ENCODE results near the gene HUS1B.

HUS1B gene

DNA sequence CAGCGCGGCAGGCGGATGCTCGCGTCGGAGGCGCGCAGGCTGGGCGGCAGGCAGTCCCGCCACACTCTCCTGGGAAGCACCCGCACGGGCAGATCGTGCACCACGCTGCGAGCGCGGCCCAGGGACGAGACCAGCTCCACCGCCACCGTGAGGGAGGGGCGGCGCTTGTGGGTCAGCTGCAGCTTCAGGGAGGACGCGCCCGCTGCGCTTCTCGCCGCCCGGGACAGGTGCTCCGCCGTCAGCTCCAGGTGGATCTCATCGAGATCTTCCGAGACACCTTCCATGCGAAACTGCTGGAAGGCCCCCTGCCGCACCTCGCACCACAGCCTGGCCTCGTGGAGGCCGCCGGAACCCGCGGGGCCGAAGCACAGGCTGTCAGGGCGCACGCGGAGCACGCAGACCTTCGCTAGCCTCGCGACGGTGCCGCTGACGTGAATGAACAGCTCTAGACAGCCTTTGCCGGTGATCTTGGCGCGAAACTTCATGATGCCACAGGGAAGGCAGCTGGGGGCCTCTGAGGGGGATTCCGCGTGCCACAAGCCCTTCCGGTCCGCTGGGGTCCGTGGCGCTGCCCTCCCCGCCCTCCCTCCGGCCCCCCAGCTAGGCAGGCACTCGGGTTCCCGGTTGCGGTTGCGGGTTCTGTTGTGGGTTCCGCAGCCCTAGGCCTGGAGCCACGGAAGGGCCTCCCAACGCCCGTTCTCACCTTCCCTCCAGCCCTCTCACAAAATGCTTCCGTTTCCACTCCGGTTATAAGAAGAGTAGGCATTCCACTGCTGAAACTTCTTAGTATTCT, at the start of gene HUS1B:
TSS of gene HUS1B (minus strand) at position 641 of the 793 bp plus-strand sequence. CDS start at position 485, 156 bp downstream.
- DNase-seq (ENCODE audit: extremely low read depth, low read depth): no peak
- TF ChIP-seq, protein P1, sequence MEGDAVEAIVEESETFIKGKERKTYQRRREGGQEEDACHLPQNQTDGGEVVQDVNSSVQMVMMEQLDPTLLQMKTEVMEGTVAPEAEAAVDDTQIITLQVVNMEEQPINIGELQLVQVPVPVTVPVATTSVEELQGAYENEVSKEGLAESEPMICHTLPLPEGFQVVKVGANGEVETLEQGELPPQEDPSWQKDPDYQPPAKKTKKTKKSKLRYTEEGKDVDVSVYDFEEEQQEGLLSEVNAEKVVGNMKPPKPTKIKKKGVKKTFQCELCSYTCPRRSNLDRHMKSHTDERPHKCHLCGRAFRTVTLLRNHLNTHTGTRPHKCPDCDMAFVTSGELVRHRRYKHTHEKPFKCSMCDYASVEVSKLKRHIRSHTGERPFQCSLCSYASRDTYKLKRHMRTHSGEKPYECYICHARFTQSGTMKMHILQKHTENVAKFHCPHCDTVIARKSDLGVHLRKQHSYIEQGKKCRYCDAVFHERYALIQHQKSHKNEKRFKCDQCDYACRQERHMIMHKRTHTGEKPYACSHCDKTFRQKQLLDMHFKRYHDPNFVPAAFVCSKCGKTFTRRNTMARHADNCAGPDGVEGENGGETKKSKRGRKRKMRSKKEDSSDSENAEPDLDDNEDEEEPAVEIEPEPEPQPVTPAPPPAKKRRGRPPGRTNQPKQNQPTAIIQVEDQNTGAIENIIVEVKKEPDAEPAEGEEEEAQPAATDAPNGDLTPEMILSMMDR (IDR thresholded peaks at IDR 0.05; ENCODE audit: low read depth, low read length): no peak

DNA sequence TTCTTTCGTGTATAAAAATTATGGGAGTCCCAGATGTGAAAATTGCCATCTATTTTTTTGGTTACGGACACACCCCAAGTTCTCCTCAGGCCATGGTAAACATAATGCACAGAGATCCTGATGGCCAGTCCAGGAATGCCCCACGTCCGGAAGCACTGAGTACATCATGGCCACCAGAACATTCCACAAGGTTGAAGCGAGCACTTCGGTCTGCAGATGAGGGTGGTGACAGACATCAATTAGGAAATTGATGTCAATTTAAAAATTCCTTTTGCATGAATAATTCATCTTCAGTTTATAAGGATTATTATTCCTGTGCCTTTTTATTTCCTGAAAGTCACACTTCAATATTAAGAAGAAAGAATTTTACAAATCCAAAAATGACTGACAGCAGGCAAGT, 49.2 kb upstream of the HUS1B start:
- TF ChIP-seq, protein P1 (IDR thresholded peaks at IDR 0.05; ENCODE audit: low read depth, low read length): no peak

DNA sequence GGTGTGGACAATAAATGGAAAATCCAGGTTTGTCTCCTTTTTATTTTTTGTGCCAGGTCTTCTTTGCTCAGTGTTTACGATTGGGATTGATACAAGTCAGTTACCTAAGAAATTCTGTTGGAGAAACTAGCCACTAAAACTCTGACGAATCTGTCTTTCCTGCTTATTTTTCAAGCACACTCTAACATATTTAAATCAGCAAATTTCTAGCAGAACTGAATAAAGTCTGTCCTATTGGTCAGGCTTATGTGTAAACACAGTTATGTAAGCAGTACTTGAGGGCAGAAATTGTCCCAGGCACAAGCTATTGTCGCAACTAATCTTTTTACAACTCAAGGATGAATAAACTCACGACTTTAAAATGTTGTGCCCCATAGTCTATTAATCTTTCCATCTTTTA, 48.1 kb upstream of the HUS1B start:
- TF ChIP-seq, protein P1 (IDR thresholded peaks at IDR 0.05; ENCODE audit: low read depth, low read length): no peak
- DNase-seq (ENCODE audit: extremely low read depth, low read depth): no peak

More for the DNA sequence above, 49.2 kb upstream of the HUS1B start:
- DNase-seq (ENCODE audit: extremely low read depth, low read depth): no peak

DNA sequence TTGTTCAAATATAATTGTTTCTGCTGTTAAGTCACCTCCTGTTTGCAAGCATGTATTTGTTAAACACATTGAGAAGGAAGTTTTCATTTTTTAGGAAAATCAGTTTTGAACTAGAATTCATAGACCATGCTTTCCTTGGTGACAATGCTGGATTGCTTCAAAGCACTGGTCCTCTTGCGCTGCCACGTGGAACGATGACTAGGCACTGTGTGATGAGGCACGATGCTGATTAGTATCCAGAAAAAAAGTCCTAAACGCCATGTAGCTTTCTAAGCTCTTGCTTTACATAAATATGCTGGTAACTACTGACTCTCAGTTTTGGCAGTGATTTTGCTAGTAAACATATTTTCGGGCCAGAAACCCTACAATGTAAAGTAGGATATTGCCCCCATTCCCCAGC, 47.1 kb upstream of the HUS1B start:
- TF ChIP-seq, protein P1 (IDR thresholded peaks at IDR 0.05; ENCODE audit: low read depth, low read length): no peak
- no peak for DNase-seq (ENCODE audit: extremely low read depth, low read depth)

DNA sequence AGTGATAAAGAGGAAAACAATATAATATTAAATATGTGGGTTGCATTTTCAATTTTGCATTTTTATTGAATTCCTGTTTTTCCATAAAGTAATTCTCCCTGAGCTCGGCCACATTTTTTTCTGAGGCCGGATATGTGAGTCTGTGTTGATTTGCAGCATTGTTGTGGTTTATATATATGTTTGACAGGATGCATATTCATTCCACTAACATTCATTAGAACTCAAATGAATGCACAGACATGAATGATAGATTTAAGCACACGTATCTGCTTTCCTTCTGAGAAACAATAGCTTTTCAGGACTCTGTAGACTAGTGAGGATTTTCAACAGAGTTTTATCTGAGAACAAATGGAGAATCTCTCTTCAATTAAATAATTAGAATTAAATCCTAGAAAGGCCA, 46.7 kb upstream of the HUS1B start:
- DNase-seq (ENCODE audit: extremely low read depth, low read depth): no peak
- TF ChIP-seq, protein P1 (IDR thresholded peaks at IDR 0.05; ENCODE audit: low read depth, low read length): no peak

DNA sequence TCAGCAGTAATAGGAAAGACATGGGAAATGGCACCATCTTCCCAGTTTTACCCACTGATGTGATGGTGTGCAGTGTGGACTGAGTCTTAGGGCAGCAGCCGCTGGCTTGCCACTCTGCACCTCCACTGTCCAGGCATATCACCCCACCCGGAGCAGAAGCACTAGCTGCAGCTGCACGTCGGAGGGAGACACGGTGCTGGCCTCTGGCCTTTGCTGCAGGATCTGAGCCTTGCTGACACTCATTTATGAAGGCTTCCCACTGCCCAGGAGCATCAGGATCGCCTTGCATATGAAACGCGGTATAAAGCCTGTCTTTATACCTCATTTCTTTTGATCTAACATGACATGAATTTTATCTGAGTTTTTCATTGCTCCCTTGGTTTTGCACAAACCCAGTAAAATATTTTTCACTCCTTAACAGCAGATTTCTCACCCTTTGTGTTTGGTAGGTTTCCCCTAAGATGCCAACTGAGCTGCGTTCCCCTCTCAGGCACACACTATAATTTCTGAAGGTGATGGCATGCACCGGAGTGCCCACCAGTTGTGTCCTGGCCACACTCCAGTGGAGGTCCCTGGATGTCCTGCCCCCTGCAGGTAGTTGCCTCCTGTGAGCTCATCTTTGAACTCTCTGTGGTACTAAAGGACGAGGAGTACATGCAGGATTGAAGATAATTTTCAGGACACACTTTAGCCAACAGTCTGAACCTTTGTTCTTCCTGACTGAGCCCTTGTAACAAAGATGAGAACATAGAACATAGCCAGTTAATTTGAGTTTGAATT, 45.0 kb upstream of the HUS1B start:
- no peak for DNase-seq (ENCODE audit: extremely low read depth, low read depth)
- TF ChIP-seq, protein P1 (IDR thresholded peaks at IDR 0.05; ENCODE audit: low read depth, low read length): no peak; the same call in 1 of the 2 replicates

DNA sequence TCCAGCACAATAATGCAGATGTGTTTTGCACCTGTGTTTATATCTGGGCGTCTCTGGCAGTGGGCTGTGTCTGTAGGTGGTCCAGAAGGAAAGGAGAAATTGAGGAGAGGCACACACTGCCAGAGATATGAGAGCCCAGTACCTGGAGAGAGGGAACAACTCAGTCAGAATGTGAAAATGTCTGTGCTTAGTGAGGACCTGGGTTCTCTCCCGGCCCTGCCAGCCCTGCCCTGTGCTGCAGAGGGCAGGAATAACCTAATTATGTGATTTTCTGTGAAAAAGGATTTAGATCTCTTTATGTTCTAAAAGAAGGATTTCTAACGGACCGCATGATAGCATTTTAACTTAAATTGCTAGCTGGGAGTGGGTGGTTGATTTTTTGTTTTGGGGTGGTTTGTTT, 44.3 kb upstream of the HUS1B start:
- TF ChIP-seq, protein P1 (IDR thresholded peaks at IDR 0.05; ENCODE audit: low read depth, low read length): no peak
- no peak for DNase-seq (ENCODE audit: extremely low read depth, low read depth)
